LNCAP (cell line): Measurements from ENCODE around the gene SNRPN.

Experiments used
- CTCF ChIP-seq: fragments of 450-650 bp; IDR thresholded peaks from 2 replicates; pipeline ENCODE4 v1.5.1; 2017; ENCODE audit warnings: mild to moderate bottlenecking

Gene SNRPN

GRCh38 chr15:24986653-24987052 lies 31.9 kb downstream of the SNRPN start:
- no peak for TF ChIP-seq CTCF

GRCh38 chr15:25019434-25019833 lies 64.6 kb downstream of the SNRPN start:
- no peak for TF ChIP-seq CTCF

- TF ChIP-seq CTCF: no peak
These were observed 67.4 kb downstream of the SNRPN start for GRCh38 chr15:25022233-25022632.
